Mucosa of descending colon (tissue), 3 donors: Measurements from ENCODE around the gene CDC42EP4. TPM values are rescaled to one million over a fixed set of nuclear protein-coding genes. Genes with fewer than 3 reads are reported as not detected.
"Not testable (repeated sequence)": the region's sequence is repeated elsewhere in the genome, so short reads cannot be mapped to it uniquely, and the experiment has no call there.

Experiments
- ATAC-seq: fragments of 200-7000 bp; cut with Tn5 transposase; one replicate; pipeline ENCODE4 v1.9.1; 2020; ENCODE audit warnings: mild to moderate bottlenecking, moderate library complexity
- DNase-seq, 3 donors: peaks; one replicate each; pipeline ENCODE4 v3.0.0-alpha.2; 2020
- H3K36me3 ChIP-seq: fragments of 200-600 bp; one replicate; pipeline ENCODE4 v1.8.0; 2021; ENCODE audit warnings: low read depth, mild to moderate bottlenecking
- H3K4me1 ChIP-seq: fragments of 200-600 bp; one replicate; pipeline ENCODE4 v1.8.0; 2021; ENCODE audit warnings: low read depth, mild to moderate bottlenecking
- H3K4me3 ChIP-seq: fragments of 200-600 bp; one replicate; pipeline ENCODE4 v1.8.0; 2021; ENCODE audit warnings: mild to moderate bottlenecking
- H3K9me3 ChIP-seq: fragments of 200-600 bp; one replicate; pipeline ENCODE4 v1.8.0; 2021; ENCODE audit warnings: mild to moderate bottlenecking
- intact Hi-C, 2 donors: fragments of 100-400 bp; cut with DNase I in 1 of 2; cut with micrococcal nuclease in 1 of 2; formaldehyde crosslinking; loops; one replicate each; pipeline versions ENCODE4 v1.11.0 to v1.11.1; 2022; cut with DNase I, micrococcal nuclease
- total RNA-seq, 3 donors: library from RNA; stranded (reverse); fragmentation: NEBNext Ultra II Directional in 2 of 3; extraction: Animal tissue kit (Norgen Biotek cat#: 25700) in 2 of 3; gene quantifications; one replicate each; pipeline versions ENCODE4 v1.2.1 to v1.2.4, GENCODE V29; 2021 to 2023
- TF ChIP-seq, protein P1 (sequence below): fragments of 200-600 bp; IDR thresholded peaks from one replicate; pipeline ENCODE4 v1.8.0; 2022; ENCODE audit warnings: antibody characterized with exemption, mild to moderate bottlenecking
- donor health status: DM: no; HTN: no; CAD: no; lungs with moderate emphysema.
- donor health status: DM: no; HTN: no; CAD: no.
- donor health status: DM: no; HTN: yes; CAD: no.

The CDC42EP4 gene
- total RNA-seq, 3 donors from 2014 or later, result 54.6 to 95.2 (median 75.9) TPM

DNA sequence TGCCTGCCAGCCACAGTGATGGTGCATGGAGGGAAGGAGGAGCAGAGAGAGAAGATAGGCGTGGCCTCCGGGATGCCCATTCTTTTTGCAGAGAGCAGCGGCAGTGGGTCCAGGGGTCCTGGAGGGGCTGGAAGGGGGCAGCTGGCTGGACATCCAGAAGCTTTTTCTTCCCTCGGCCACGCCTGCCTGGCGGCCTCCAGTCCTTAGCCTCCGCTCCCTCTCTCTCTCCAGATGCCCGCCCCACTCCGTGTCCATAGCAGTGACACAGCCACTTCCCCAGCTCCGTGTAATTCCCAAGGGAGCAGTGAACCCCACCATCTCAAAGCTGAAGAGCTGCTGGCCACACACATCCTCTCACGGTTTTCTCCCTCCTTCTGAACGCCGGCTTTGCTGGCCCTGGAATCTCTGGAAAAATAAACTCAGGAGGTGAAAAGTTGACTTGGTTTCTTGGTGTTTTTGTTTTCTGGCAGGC lies 26.3 kb upstream of the CDC42EP4 start:
- TF ChIP-seq, protein P1, sequence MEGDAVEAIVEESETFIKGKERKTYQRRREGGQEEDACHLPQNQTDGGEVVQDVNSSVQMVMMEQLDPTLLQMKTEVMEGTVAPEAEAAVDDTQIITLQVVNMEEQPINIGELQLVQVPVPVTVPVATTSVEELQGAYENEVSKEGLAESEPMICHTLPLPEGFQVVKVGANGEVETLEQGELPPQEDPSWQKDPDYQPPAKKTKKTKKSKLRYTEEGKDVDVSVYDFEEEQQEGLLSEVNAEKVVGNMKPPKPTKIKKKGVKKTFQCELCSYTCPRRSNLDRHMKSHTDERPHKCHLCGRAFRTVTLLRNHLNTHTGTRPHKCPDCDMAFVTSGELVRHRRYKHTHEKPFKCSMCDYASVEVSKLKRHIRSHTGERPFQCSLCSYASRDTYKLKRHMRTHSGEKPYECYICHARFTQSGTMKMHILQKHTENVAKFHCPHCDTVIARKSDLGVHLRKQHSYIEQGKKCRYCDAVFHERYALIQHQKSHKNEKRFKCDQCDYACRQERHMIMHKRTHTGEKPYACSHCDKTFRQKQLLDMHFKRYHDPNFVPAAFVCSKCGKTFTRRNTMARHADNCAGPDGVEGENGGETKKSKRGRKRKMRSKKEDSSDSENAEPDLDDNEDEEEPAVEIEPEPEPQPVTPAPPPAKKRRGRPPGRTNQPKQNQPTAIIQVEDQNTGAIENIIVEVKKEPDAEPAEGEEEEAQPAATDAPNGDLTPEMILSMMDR, result no peak
- DNase-seq, result no peak
- H3K4me1 ChIP-seq, result peaks cover 12% of the 10 kb centered on the region
- no peak for ATAC-seq
- no peak overlapping the region for H3K4me3 ChIP-seq
- H3K9me3 ChIP-seq, result no peaks in the 10 kb centered on the region
- intact Hi-C loops, result no loop called here
- no peaks in the 10 kb centered on the region for H3K36me3 ChIP-seq

DNA sequence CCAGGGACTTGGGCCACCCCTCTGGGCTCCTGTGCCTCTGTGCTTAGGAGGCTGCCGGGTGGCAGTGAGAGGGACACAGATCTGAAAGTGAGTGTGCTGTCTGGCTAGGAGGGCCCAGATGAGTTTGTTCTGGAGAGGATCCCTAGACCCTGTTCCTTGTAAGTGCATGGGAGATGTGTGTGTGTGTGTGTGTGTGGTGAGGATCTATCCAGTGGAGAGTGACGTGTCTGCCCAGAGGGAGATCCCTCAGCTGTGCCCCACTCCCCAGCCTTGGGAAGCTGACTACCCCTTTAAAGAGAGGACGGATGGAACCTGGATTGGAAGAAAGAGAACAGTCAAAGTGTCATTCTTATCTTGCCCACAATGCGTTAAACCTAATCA lies 25.5 kb upstream of the CDC42EP4 start:
- DNase-seq (no peak), ATAC-seq (no peak)
- Histone ChIP-seq H3K36me3 (no peaks in the 10 kb centered on the region), H3K4me1 (peaks cover 9% of the 10 kb centered on the region), H3K4me3 (no peak overlapping the region), H3K9me3 (no peaks in the 10 kb centered on the region)
- intact Hi-C loops, result no loop called here
- TF ChIP-seq, protein P1, result no peak

DNA sequence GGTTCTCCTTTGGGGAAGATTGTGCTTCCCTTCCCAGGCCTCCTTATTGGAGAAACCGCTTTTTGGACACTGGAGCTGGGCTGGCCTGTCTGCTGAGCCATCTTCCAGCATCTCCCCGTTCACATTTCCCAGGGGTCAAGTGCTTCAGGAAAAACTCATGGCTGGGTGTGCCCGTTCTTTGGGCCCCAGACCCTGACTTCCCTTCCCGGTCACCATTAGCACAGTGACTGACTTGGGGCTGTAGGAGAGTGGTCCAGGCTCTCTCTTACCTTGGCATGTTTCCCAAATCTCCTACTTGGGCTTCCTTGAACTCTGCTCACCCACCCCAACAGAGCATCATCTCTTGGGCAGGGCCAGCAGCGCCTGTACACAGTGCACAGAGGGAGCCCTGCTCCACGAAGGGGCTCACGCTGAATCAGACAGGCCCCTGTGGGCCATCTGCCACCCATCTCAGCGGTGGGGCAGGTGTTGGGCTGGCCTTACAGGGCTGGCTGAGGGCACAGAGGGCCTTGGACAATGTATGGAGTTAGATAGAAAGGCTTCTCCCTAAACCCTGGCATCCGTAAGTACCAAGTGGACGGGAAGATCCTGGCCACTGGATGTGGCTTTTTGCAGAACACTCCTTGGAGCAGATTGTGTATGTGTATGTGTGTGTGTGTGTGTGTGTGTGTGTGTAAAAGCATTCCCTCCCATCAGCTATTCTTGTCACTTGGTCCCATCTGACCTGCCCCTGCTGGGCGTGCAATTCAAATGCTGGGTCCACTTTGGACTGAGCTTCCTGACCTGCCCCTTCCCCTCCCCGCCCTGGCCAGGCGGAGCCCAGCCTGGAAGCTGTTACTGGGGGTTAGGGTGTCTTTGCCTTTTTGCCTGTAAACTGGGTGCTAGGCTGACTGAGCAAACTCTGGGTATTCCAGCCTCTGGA lies 24.9 kb upstream of the CDC42EP4 start:
- Histone ChIP-seq H3K4me3 (no peak overlapping the region), H3K9me3 (no peaks in the 10 kb centered on the region), H3K4me1 (peaks cover 8% of the 10 kb centered on the region), H3K36me3 (no peaks in the 10 kb centered on the region)
- intact Hi-C loops, result no loop called here
- TF ChIP-seq, protein P1, result no peak
- ATAC-seq (no peak), DNase-seq (no peak)

DNA sequence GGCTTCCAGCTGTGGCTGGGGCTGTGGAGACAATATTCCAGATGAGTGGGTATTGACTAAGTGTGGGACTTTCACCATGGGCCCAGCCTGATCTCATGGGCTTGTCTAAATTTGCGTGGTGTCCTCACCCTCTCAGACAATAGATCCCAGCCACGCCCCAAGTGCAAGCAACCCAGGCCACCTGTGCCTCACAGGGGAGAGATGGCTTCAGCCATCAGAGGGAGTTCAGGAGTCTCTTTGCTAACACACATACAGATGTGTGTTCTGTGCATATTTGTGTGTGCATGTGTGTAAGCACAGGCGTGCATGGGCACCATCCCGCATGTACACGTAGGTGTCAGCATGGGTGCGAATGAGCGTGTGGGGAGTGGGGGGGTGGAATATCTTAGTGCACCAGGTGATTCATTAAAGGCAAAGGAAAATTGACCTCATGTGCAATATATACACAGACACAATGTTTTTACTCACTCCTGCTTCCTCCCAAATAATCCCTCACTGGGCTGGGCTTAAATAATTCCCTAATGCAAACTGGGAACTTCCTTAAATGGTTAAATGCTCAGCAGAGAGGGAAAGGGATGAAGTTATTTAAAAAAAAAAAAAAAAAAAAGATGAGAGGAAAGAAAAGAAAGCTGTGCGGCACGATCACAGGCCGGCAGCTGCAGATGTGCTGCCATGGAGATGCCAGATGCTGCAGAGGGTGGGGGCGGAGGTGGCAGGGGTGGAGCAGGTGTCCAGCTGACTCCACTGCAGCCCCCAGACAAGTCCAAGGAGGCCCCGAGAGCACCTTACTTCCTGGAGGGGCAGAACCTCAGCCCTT lies 24.0 kb upstream of the CDC42EP4 start:
- TF ChIP-seq, protein P1, result no peak
- DNase-seq (peak; percentile 54 to 67 (median 66)), ATAC-seq (peak; percentile 84)
- Histone ChIP-seq H3K9me3 (no peaks in the 10 kb centered on the region), H3K4me3 (no peak overlapping the region), H3K4me1 (peaks cover 8% of the 10 kb centered on the region), H3K36me3 (no peaks in the 10 kb centered on the region)
- intact Hi-C loops, result no loop called here

DNA sequence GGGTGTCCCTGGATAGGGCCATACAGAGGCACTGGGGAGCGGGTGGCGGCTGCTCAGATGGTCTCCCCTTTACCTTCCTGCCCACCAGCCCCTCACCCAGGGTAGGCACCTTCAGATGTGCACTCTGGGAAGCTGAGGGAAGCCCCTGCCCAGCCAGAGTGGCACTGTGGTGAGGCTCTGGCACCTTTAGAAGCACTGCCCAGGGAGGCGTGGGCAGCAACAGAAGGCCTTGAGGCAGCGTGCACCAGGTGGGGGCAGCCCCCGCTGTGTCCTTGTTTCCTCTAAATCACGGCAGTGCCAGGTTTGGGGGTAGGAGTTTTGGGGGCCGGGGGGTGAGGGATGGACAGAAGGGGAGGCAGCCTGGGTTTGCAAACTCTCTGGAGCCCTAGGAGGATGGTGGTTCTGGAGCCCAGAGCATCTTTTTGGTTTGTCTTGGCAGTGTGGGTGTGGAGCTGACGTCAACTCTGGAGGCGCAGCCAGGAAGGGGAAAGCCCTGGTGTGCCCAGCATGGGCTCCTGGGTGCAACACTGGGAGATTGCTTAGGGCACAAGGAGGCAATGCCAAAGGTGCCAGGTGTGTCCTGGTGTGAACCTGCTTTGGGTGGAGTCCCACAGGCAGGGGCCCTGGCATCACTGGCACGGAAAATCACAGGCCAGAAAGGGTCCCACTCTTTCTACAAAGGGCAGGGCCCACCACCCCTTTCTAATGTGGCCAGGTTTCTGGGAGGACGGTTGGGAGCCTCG lies 23.1 kb upstream of the CDC42EP4 start:
- intact Hi-C loops, result no loop called here
- no peak overlapping the region for H3K4me3 ChIP-seq
- DNase-seq, result peak in 2 of 3 donors; percentile 49 to 52

DNA sequence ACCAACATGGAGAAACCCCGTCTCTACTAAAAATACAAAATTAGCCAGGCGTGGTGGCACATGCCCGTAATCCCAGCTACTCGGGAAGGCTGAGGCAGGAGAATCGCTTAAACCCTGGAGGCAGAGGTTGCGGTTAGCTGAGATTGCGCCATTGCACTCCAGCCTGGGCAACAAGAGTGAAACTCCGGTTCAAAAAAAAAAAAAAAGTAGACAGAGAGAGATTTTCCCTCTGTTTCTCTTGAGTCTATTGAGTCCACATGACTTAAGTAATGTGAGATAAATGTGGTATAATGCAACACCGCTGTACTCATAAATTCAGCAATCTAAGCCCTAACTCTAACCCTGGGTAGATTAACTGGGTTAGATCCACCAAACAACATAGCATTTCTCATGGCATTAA lies 21.6 kb upstream of the CDC42EP4 start:
- ATAC-seq, H3K4me3 ChIP-seq, DNase-seq, H3K4me1 ChIP-seq, H3K36me3 ChIP-seq, H3K9me3 ChIP-seq, intact Hi-C loops: not testable (repeated sequence)

More for the DNA sequence above, 23.1 kb upstream of the CDC42EP4 start:
- Histone ChIP-seq H3K4me1 (peaks cover 8% of the 10 kb centered on the region), H3K9me3 (no peaks in the 10 kb centered on the region), H3K36me3 (no peaks in the 10 kb centered on the region)
- TF ChIP-seq, protein P1, result no peak
- ATAC-seq, result peak; percentile 76
